SK-N-SH (cell line): ENCODE results near the gene IKZF4. TPM values are rescaled to one million over a fixed set of nuclear protein-coding genes. Genes with fewer than 3 reads are reported as not detected.

Experiments
- CTCF ChIA-PET: fragments of 300-600, 350-600 bp; formaldehyde crosslinking; extraction: SDS; loops from one replicate; lab custom pipeline; 2021; lab: Yijun Ruan, JAX
- POLR2A ChIA-PET: fragments of 350-600 bp; sonication (Branson Sonifier 250); formaldehyde crosslinking; extraction: SDS; loops from one replicate; lab custom pipeline; 2020; ENCODE audit warnings: antibody characterized with exemption, inconsistent platforms; lab: Yijun Ruan, JAX
- DNase-seq: peaks from one replicate; pipeline ENCODE4 v3.0.0; 2012
- H2AFZ ChIP-seq: fragments of 200-600 bp; sonication (generic); 2 replicates; pipeline ENCODE4 v1.8.1; 2016; ENCODE audit warnings: antibody characterized with exemption, mild to moderate bottlenecking, low read depth
- H3F3A ChIP-seq: fragments of 200-600 bp; sonication (generic); replicated peaks from 2 replicates; pipeline ENCODE3; 2016; ENCODE audit warnings: antibody characterized with exemption, mild to moderate bottlenecking; ENCODE audit not compliant: insufficient read depth
- H3K27ac ChIP-seq, 2 experiments: fragments of 200-500 bp in 1 of 2; fragments of 200-600 bp in 1 of 2; sonication (Bioruptor generic) in 1 of 2; sonication (generic), shearing (Covaris generic) in 1 of 2; 2 replicates each; pipeline versions ENCODE4 v1.5.1 to v1.6.1; 2014 to 2016; ENCODE audit warnings: low read depth in 2 of 2, inconsistent platforms in 1 of 2, low read length in 1 of 2, mild to moderate bottlenecking in 1 of 2, mixed read lengths in 1 of 2
- H3K27me3 ChIP-seq: fragments of 200-600 bp; sonication (generic), shearing (Covaris generic); 2 replicates; pipeline ENCODE4 v1.6.1; 2016; ENCODE audit warnings: mixed run types; ENCODE audit not compliant: insufficient read depth
- H3K36me3 ChIP-seq, 2 experiments: fragments of 200-500 bp in 1 of 2; fragments of 200-600 bp in 1 of 2; sonication (Bioruptor generic) in 1 of 2; sonication (generic) in 1 of 2; replicated peaks in 1 of 2; 2 replicates each; pipeline versions ENCODE3 to v1.5.1; 2014 to 2016; ENCODE audit warnings: low read length in 1 of 2, mild to moderate bottlenecking in 1 of 2; ENCODE audit not compliant: insufficient read depth in 2 of 2, control insufficient read depth in 1 of 2
- H3K4me1 ChIP-seq, 2 experiments: fragments of 200-500 bp in 1 of 2; fragments of 200-600 bp in 1 of 2; sonication (Bioruptor generic) in 1 of 2; sonication (generic), shearing (Covaris generic) in 1 of 2; 2 replicates each; pipeline versions ENCODE4 v1.5.1 to v1.6.1; 2014 to 2016; ENCODE audit warnings: low read depth in 1 of 2, low read length in 1 of 2, mixed run types in 1 of 2; ENCODE audit not compliant: insufficient read depth in 2 of 2, control insufficient read depth in 1 of 2
- H3K4me2 ChIP-seq: fragments of 200-600 bp; sonication (generic), shearing (Covaris generic); 2 replicates; pipeline ENCODE4 v1.6.1; 2017; ENCODE audit warnings: mixed run types
- H3K4me3 ChIP-seq, 2 experiments: fragments of 200-500 bp in 1 of 2; fragments of 200-600 bp in 1 of 2; sonication (Bioruptor generic) in 1 of 2; sonication (generic), shearing (Covaris generic) in 1 of 2; 2 replicates each; pipeline versions ENCODE4 v1.5.1 to v1.8.1; 2014 to 2016; ENCODE audit warnings: low read depth in 2 of 2, inconsistent platforms in 1 of 2, low read length in 1 of 2, mild to moderate bottlenecking in 1 of 2, mixed read lengths in 1 of 2, moderate library complexity in 1 of 2
- H3K79me2 ChIP-seq: fragments of 200-600 bp; sonication (generic); 2 replicates; pipeline ENCODE4 v1.8.1; 2017; ENCODE audit warnings: mild to moderate bottlenecking; ENCODE audit not compliant: insufficient read depth
- H3K9ac ChIP-seq: fragments of 200-600 bp; sonication (generic); 2 replicates; pipeline ENCODE4 v1.6.1; 2017; ENCODE audit warnings: mixed run types
- H3K9me2 ChIP-seq: fragments of 200-600 bp; sonication (generic); 2 replicates; pipeline ENCODE4 v1.6.1; 2017; ENCODE audit warnings: mixed run types
- H3K9me3 ChIP-seq: fragments of 200-600 bp; sonication (generic); 2 replicates; pipeline ENCODE4 v1.6.1; 2017; ENCODE audit warnings: mixed run types, mild to moderate bottlenecking, moderate library complexity
- H4K20me1 ChIP-seq: fragments of 200-600 bp; sonication (generic); 2 replicates; pipeline ENCODE4 v1.6.1; 2017; ENCODE audit warnings: mild to moderate bottlenecking, mixed run types; ENCODE audit not compliant: insufficient read depth
- ELF1 ChIP-seq: IDR thresholded peaks from 2 replicates; pipeline ENCODE4 v1.4.0; 2012
- FOXM1 ChIP-seq: IDR thresholded peaks from 2 replicates; pipeline ENCODE4 v1.4.0; 2012; ENCODE audit warnings: low read depth, mild to moderate bottlenecking
- JUND ChIP-seq: IDR thresholded peaks from 2 replicates; pipeline ENCODE4 v1.4.0; 2012
- RAD21 ChIP-seq: IDR thresholded peaks from 2 replicates; pipeline ENCODE4 v1.6.1; 2012; ENCODE audit warnings: mild to moderate bottlenecking, low read length
- RCOR1 ChIP-seq: fragments of 150-350 bp; IDR thresholded peaks from 2 replicates; pipeline ENCODE4 v1.6.1; 2017; ENCODE audit warnings: antibody characterized with exemption, low read length
- REST ChIP-seq: IDR thresholded peaks from 2 replicates; pipeline ENCODE4 v1.6.1; 2012; ENCODE audit warnings: mild to moderate bottlenecking, low read depth, low read length, moderate library complexity
- SMC3 ChIP-seq: IDR thresholded peaks from 2 replicates; pipeline ENCODE4 v1.6.1; 2012; ENCODE audit warnings: low read depth, low read length, improper control_type of control experiment
- TCF12 ChIP-seq: IDR thresholded peaks from 2 replicates; pipeline ENCODE4 v1.4.0; 2012
- USF1 ChIP-seq: IDR thresholded peaks from 2 replicates; pipeline ENCODE4 v1.4.0; 2012; ENCODE audit warnings: low read depth, borderline replicate concordance
- YY1 ChIP-seq: IDR thresholded peaks from 2 replicates; pipeline ENCODE4 v1.4.0; 2012; ENCODE audit warnings: low read depth, mild to moderate bottlenecking
- WGBS: methylation state at CpG from one replicate; pipeline ENCODE4 v1.1.6; 2017; ENCODE audit warnings: low lambda C conversion rate; 5-methylcytosine and 5-hydroxymethylcytosine counted together
- polyA plus RNA-seq, 3 experiments: library from polyadenylated mRNA; depleted of rRNA; stranded (reverse); fragments of >200 nt; gene quantifications; 2 replicates each; pipeline ENCODE4 v1.2.3, GENCODE V29; 2012
- TF ChIP-seq, protein P1 (sequence below): fragments of 150-350 bp; IDR thresholded peaks from 2 replicates; pipeline ENCODE4 v1.6.1; 2016; ENCODE audit warnings: mild to moderate bottlenecking, low read depth, low read length
- TF ChIP-seq, protein P2 (sequence below): IDR thresholded peaks from 2 replicates; pipeline ENCODE4 v1.4.0; 2012; ENCODE audit warnings: low read depth, borderline replicate concordance

The IKZF4 gene
- polyA plus RNA-seq, 1 of the 3 experiments (the other 2 are of a cell fraction), result 3.9 TPM

DNA sequence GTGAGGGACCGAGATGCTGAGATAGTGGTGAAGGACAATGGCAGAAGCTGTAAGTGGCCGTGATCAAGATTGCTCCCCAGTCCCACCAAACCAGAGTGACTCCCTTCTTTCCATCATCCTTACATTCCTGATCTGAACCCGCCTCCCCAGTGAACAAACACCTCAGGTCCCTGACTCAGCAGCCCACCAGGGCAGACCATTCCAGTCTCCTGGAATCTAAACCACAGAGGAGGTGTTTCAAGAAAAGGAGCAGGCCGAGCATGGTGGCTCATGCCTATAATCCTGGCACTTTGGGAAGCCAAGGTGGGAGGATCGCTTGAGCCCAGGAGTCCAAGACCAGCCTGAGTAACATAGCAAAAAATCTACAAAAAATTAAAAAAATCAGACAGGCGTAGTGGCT is 65.8 kb downstream of the IKZF4 start (continued):
- TF ChIP-seq SMC3 (no peak), FOXM1 (no peak), USF1 (no peak)

GRCh38 chr12:56087220-56087619 is 66.4 kb downstream of the IKZF4 start:
- CTCF ChIA-PET, result no interaction called here

More at GRCh38 chr12:56087220-56087619, 66.4 kb downstream of the IKZF4 start:
- H3K79me2 ChIP-seq, result no peaks in the 10 kb centered on the region
- H4K20me1 ChIP-seq, result no peaks in the 10 kb centered on the region
- no peaks in the 10 kb centered on the region for H3K36me3 ChIP-seq
- H3K4me1 ChIP-seq, result no peaks in the 10 kb centered on the region
- H2AFZ ChIP-seq, result no peak overlapping the region
- WGBS, result 74% methylated on average over 6 of the region's 6 CpGs
- H3K9me3 ChIP-seq, result no peaks in the 10 kb centered on the region
- no peaks in the 10 kb centered on the region for H3K9me2 ChIP-seq
- POLR2A ChIA-PET, result no interaction called here
- no peaks in the 10 kb centered on the region for H3K27me3 ChIP-seq
- no peak overlapping the region for H3K4me3 ChIP-seq
- no peak overlapping the region for H3K27ac ChIP-seq
- TF ChIP-seq, protein P1, sequence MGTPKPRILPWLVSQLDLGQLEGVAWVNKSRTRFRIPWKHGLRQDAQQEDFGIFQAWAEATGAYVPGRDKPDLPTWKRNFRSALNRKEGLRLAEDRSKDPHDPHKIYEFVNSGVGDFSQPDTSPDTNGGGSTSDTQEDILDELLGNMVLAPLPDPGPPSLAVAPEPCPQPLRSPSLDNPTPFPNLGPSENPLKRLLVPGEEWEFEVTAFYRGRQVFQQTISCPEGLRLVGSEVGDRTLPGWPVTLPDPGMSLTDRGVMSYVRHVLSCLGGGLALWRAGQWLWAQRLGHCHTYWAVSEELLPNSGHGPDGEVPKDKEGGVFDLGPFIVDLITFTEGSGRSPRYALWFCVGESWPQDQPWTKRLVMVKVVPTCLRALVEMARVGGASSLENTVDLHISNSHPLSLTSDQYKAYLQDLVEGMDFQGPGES, result no peak
- TF ChIP-seq JUND (no peak), ELF1 (no peak), RCOR1 (no peak), YY1 (no peak), RAD21 (no peak), REST (no peak), TCF12 (no peak), FOXM1 (no peak)
- TF ChIP-seq, protein P2, sequence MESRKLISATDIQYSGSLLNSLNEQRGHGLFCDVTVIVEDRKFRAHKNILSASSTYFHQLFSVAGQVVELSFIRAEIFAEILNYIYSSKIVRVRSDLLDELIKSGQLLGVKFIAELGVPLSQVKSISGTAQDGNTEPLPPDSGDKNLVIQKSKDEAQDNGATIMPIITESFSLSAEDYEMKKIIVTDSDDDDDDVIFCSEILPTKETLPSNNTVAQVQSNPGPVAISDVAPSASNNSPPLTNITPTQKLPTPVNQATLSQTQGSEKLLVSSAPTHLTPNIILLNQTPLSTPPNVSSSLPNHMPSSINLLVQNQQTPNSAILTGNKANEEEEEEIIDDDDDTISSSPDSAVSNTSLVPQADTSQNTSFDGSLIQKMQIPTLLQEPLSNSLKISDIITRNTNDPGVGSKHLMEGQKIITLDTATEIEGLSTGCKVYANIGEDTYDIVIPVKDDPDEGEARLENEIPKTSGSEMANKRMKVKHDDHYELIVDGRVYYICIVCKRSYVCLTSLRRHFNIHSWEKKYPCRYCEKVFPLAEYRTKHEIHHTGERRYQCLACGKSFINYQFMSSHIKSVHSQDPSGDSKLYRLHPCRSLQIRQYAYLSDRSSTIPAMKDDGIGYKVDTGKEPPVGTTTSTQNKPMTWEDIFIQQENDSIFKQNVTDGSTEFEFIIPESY, result no peak
- DNase-seq, result no peak
- no peak overlapping the region for H3K4me2 ChIP-seq
- no peak overlapping the region for H3K9ac ChIP-seq
- no peaks in the 10 kb centered on the region for H3F3A ChIP-seq

Other genes starting within 250 kb of the IKZF4 start
- gene SARNP, start 203.3 kb upstream of the IKZF4 start, polyA plus RNA-seq (2012; rRNA removed), result 65.8 and 66.9 TPM in 2 replicates
- 35.2 and 37.3 TPM in 2 replicates for gene ORMDL2, start 203.0 kb upstream of the IKZF4 start, polyA plus RNA-seq (2012; rRNA removed)
- 11.0 and 15.4 TPM in 2 replicates for gene DNAJC14, start 191.5 kb upstream of the IKZF4 start, polyA plus RNA-seq (2012; rRNA removed)
- gene MMP19, start 178.1 kb upstream of the IKZF4 start, polyA plus RNA-seq (2012; rRNA removed), result 5.7 and 6.8 TPM in 2 replicates
- 36.0 and 36.3 TPM in 2 replicates for gene PYM1, start 93.1 kb upstream of the IKZF4 start, polyA plus RNA-seq (2012; rRNA removed)
- 74.6 and 75.9 TPM in 2 replicates for gene DGKA, start 89.9 kb upstream of the IKZF4 start, polyA plus RNA-seq (2012; rRNA removed)
- gene PMEL, start 55.0 kb upstream of the IKZF4 start, polyA plus RNA-seq (2012; rRNA removed), result 1.8 and 2.7 TPM in 2 replicates
- 34.7 and 43.3 TPM in 2 replicates for gene CDK2, start 54.2 kb upstream of the IKZF4 start, polyA plus RNA-seq (2012; rRNA removed)
- gene RAB5B, start 47.0 kb upstream of the IKZF4 start, polyA plus RNA-seq (2012; rRNA removed), result 54.0 and 79.4 TPM in 2 replicates
- 23.2 and 25.7 TPM in 2 replicates for gene SUOX, start 23.8 kb upstream of the IKZF4 start, polyA plus RNA-seq (2012; rRNA removed)
- 1,500 and 1,782 TPM in 2 replicates for gene RPS26, start 20.9 kb downstream of the IKZF4 start, polyA plus RNA-seq (2012; rRNA removed)
- 1.4 and 1.5 TPM in 2 replicates for gene ERBB3, start 59.1 kb downstream of the IKZF4 start, polyA plus RNA-seq (2012; rRNA removed)
- 207 and 213 TPM in 2 replicates for gene PA2G4, start 83.5 kb downstream of the IKZF4 start, polyA plus RNA-seq (2012; rRNA removed)
- gene RPL41, start 95.6 kb downstream of the IKZF4 start, polyA plus RNA-seq (2012; rRNA removed), result 11,334 and 12,464 TPM in 2 replicates
- gene ZC3H10, start 97.2 kb downstream of the IKZF4 start, polyA plus RNA-seq (2012; rRNA removed), result 1.9 and 2.0 TPM in 2 replicates
- 132 and 143 TPM in 2 replicates for gene ESYT1, start 107.2 kb downstream of the IKZF4 start, polyA plus RNA-seq (2012; rRNA removed)
- gene MYL6B, start 131.5 kb downstream of the IKZF4 start, polyA plus RNA-seq (2012; rRNA removed), result 203 and 234 TPM in 2 replicates
- gene MYL6, start 137.3 kb downstream of the IKZF4 start, polyA plus RNA-seq (2012; rRNA removed), result 4,697 and 4,711 TPM in 2 replicates
- gene SMARCC2, start 168.4 kb downstream of the IKZF4 start, polyA plus RNA-seq (2012; rRNA removed), result 64.3 and 73.0 TPM in 2 replicates
- 127 and 147 TPM in 2 replicates for gene RNF41, start 200.9 kb downstream of the IKZF4 start, polyA plus RNA-seq (2012; rRNA removed)
- gene NABP2, start 203.3 kb downstream of the IKZF4 start, polyA plus RNA-seq (2012; rRNA removed), result 49.3 and 52.3 TPM in 2 replicates
- 0.12 TPM in 1 of 2 replicates, not detected in the other for gene SLC39A5, start 209.0 kb downstream of the IKZF4 start, polyA plus RNA-seq (2012; rRNA removed)
- 22.5 and 23.4 TPM in 2 replicates for gene ANKRD52, start 237.3 kb downstream of the IKZF4 start, polyA plus RNA-seq (2012; rRNA removed)
- gene COQ10A, start 245.9 kb downstream of the IKZF4 start, polyA plus RNA-seq (2012; rRNA removed), result 42.2 and 56.2 TPM in 2 replicates